SK-N-SH treated with all-trans-retinoic acid at 6 μM for 48 hours (cell line): ENCODE results near the gene TLE6.

ENCODE experiments used
- ESRRG ChIP-seq: fragments of 250-450 bp; sonication (Bioruptor Pico); IDR thresholded peaks from 2 replicates; pipeline ENCODE4 v1.6.1; 2021; ENCODE audit warnings: mild to moderate bottlenecking
- PATZ1 ChIP-seq: fragments of 250-450 bp; sonication (Bioruptor Pico); IDR thresholded peaks from 2 replicates; pipeline ENCODE4 v1.8.0; 2020; ENCODE audit warnings: mild to moderate bottlenecking, moderate library complexity, borderline replicate concordance
- RARB ChIP-seq: fragments of 250-450 bp; sonication (Bioruptor Pico); IDR thresholded peaks from 2 replicates; pipeline ENCODE4 v1.8.0; 2021; ENCODE audit warnings: mild to moderate bottlenecking, moderate library complexity
- ZFP3 ChIP-seq: fragments of 250-450 bp; sonication (Bioruptor Pico); IDR thresholded peaks from 2 replicates; pipeline ENCODE4 v1.5.0; 2020; ENCODE audit warnings: mild to moderate bottlenecking, moderate library complexity
- ZNF565 ChIP-seq: fragments of 450-650 bp; formaldehyde crosslinking; conservative IDR thresholded peaks from 2 replicates; pipeline ENCODE4 v1.5.0; 2020; ENCODE audit warnings: low read depth, mild to moderate bottlenecking, moderate library complexity

- no peak for TF ChIP-seq ZNF565
- no peak for TF ChIP-seq ZFP3 (CRISPR knock-in tag)
- TF ChIP-seq ESRRG (CRISPR knock-in tag), result no peak
- TF ChIP-seq PATZ1 (CRISPR knock-in tag), result no peak
- no peak for TF ChIP-seq RARB (CRISPR knock-in tag)
These were observed 9.4 kb upstream of the TLE6 start for GRCh38 chr19:2967972-2968371.
